ENCODE data around the gene TFF2.

- TF ChIP-seq EZH2phosphoT487 (IDR thresholded peaks at IDR 0.05; ENCODE audit: low read depth): no peak
- no peak for TF ChIP-seq CTCF (IDR thresholded peaks at IDR 0.05; ENCODE audit: low read depth, low read length)
Measured at GRCh38 chr21:42383331-42383730, 32.5 kb upstream of the TFF2 start.
